Erythroblast (primary cell): ENCODE measurements around the gene C10orf90.

Experiments used
- GATA1 ChIP-seq: IDR thresholded peaks from 2 replicates; pipeline ENCODE4 v1.6.1; 2011; ENCODE audit warnings: low read depth, mild to moderate bottlenecking, control low read depth, low read length, moderate library complexity
- POLR2A ChIP-seq: IDR thresholded peaks from 2 replicates; pipeline ENCODE4 v1.6.1; 2011; ENCODE audit warnings: mild to moderate bottlenecking, low read length

- TF ChIP-seq POLR2A (no peak), GATA1 (no peak)
Measured at GRCh38 chr10:126387041-126387921, 283.2 kb downstream of the C10orf90 start.
